Chondrocyte (in vitro differentiated cells): ENCODE measurements around the gene KCNIP2. TPM values are rescaled to one million over a fixed set of nuclear protein-coding genes. Genes with fewer than 3 reads are reported as not detected.
A peak's percentile ranks its signal among the peaks of the same experiment; 100 is the strongest.

Experiments
- DNase-seq: peaks from one replicate; pipeline ENCODE4 v3.0.0; 2021; ENCODE audit warnings: mixed read lengths, low spot score
- H3K27ac Mint-ChIP-seq: one replicate; pipeline ENCODE4 v1.8.0; 2021; ENCODE audit warnings: mild to moderate bottlenecking, moderate library complexity, mixed read lengths; ENCODE audit not compliant: unreplicated experiment
- H3K27me3 Mint-ChIP-seq: 2 replicates; pipeline ENCODE4 v1.8.0; 2021; ENCODE audit warnings: low read depth, mixed read lengths
- H3K36me3 Mint-ChIP-seq: 2 replicates; pipeline ENCODE4 v1.8.0; 2021; ENCODE audit warnings: low read depth, mixed read lengths
- H3K4me1 Mint-ChIP-seq: 2 replicates; pipeline ENCODE4 v1.8.0; 2021; ENCODE audit warnings: low read depth, mild to moderate bottlenecking, mixed read lengths
- H3K4me3 Mint-ChIP-seq: one replicate; pipeline ENCODE4 v1.8.0; 2021; ENCODE audit warnings: mild to moderate bottlenecking, moderate library complexity, mixed read lengths; ENCODE audit not compliant: unreplicated experiment
- H3K9me3 Mint-ChIP-seq: 2 replicates; pipeline ENCODE4 v1.8.0; 2021; ENCODE audit warnings: low read depth, mixed read lengths
- CTCF ChIP-seq: fragments of 200-600 bp; sonication (generic); IDR thresholded peaks from 2 replicates; pipeline ENCODE4 v1.5.0; 2021; ENCODE audit warnings: antibody characterized with exemption, mild to moderate bottlenecking, moderate library complexity
- total RNA-seq: library from RNA; stranded (reverse); gene quantifications from 3 replicates; pipeline ENCODE4 v1.2.1, GENCODE V29; 2021

KCNIP2 gene
- total RNA-seq, 1 donor from 2014 or later: 1.9 TPM

GRCh38 chr10:101817337-101818118 is 26.1 kb downstream of the KCNIP2 start:
- Mint-ChIP-seq H3K27ac (peak overlapping the region; percentile 100), H3K4me1 (peaks cover 48% of the 10 kb centered on the region), H3K36me3 (peaks cover 3% of the 10 kb centered on the region), H3K4me3 (peak overlapping the region; percentile 97), H3K9me3 (no peaks in the 10 kb centered on the region), H3K27me3 (no peaks in the 10 kb centered on the region)
- no peak for TF ChIP-seq CTCF
- DNase-seq: peak; percentile 93

GRCh38 chr10:101816913-101817336 is 26.7 kb downstream of the KCNIP2 start:
- Mint-ChIP-seq H3K4me1 (peaks cover 49% of the 10 kb centered on the region), H3K4me3 (peak overlapping the region; percentile 97), H3K27me3 (no peaks in the 10 kb centered on the region), H3K27ac (peak overlapping the region; percentile 100), H3K36me3 (peaks cover 2% of the 10 kb centered on the region), H3K9me3 (no peaks in the 10 kb centered on the region)
- no peak for DNase-seq
- TF ChIP-seq CTCF: no peak

- no peak for TF ChIP-seq CTCF
Observed at GRCh38 chr10:101816376-101816775, 27.2 kb downstream of the KCNIP2 start.

GRCh38 chr10:101814466-101815071 is 29.0 kb downstream of the KCNIP2 start:
- H3K27ac Mint-ChIP-seq: peak overlapping the region; percentile 67
- H3K4me1 Mint-ChIP-seq: peaks cover 55% of the 10 kb centered on the region
- H3K36me3 Mint-ChIP-seq: peaks cover 4% of the 10 kb centered on the region
- no peaks in the 10 kb centered on the region for H3K27me3 Mint-ChIP-seq
- DNase-seq: no peak
- H3K9me3 Mint-ChIP-seq: no peaks in the 10 kb centered on the region
- H3K4me3 Mint-ChIP-seq: peak overlapping the region; percentile 97
- TF ChIP-seq CTCF: no peak

More at GRCh38 chr10:101816376-101816775, 27.2 kb downstream of the KCNIP2 start:
- Mint-ChIP-seq H3K36me3 (no peaks in the 10 kb centered on the region), H3K27ac (peak overlapping the region; percentile 100), H3K27me3 (no peaks in the 10 kb centered on the region), H3K4me1 (peaks cover 52% of the 10 kb centered on the region), H3K4me3 (peak overlapping the region; percentile 97), H3K9me3 (no peaks in the 10 kb centered on the region)
- no peak for DNase-seq

- Mint-ChIP-seq H3K4me3 (no peak overlapping the region), H3K4me1 (peaks cover 47% of the 10 kb centered on the region), H3K27me3 (no peaks in the 10 kb centered on the region), H3K36me3 (peaks cover 5% of the 10 kb centered on the region), H3K9me3 (no peaks in the 10 kb centered on the region), H3K27ac (peak overlapping the region; percentile 78)
- no peak for TF ChIP-seq CTCF
- DNase-seq: no peak
Observed at GRCh38 chr10:101812606-101813005, 31.0 kb downstream of the KCNIP2 start.
